22Rv1 (cell line): ENCODE measurements around the gene CMTM2.

ENCODE experiments used
- H3K27ac ChIP-seq: fragments of 450-650 bp; 2 replicates; pipeline ENCODE4 v1.5.1; 2017
- ZFX ChIP-seq: fragments of 450-650 bp; IDR thresholded peaks from 2 replicates; pipeline ENCODE4 v1.6.1; 2017; ENCODE audit warnings: antibody characterized with exemption, borderline replicate concordance
- TF ChIP-seq, protein P1 (sequence below): fragments of 450-650 bp; IDR thresholded peaks from 2 replicates; pipeline ENCODE4 v1.5.1; 2017; ENCODE audit warnings: mild to moderate bottlenecking

Gene CMTM2

DNA sequence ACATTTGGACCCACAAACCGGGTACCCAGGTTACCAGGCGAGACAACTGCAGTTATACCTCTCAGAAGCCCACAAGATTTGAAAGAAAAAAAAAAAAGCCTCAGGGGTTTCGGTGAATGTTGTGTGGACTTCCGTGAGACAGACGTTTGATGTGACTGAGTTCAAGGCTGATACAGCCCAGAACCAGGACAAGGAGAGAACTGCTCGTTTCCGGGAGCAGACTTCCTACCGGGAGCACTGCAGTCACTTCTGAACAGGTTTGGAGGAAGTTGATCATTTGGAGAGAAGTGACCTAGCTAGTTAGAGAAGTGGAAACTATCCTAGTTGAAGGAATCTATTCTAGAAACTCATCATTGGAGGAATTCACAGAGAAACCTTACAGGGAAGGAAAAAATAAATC lies 26.0 kb upstream of the CMTM2 start:
- TF ChIP-seq, protein P1, sequence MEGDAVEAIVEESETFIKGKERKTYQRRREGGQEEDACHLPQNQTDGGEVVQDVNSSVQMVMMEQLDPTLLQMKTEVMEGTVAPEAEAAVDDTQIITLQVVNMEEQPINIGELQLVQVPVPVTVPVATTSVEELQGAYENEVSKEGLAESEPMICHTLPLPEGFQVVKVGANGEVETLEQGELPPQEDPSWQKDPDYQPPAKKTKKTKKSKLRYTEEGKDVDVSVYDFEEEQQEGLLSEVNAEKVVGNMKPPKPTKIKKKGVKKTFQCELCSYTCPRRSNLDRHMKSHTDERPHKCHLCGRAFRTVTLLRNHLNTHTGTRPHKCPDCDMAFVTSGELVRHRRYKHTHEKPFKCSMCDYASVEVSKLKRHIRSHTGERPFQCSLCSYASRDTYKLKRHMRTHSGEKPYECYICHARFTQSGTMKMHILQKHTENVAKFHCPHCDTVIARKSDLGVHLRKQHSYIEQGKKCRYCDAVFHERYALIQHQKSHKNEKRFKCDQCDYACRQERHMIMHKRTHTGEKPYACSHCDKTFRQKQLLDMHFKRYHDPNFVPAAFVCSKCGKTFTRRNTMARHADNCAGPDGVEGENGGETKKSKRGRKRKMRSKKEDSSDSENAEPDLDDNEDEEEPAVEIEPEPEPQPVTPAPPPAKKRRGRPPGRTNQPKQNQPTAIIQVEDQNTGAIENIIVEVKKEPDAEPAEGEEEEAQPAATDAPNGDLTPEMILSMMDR, result no peak
- TF ChIP-seq ZFX, result no peak
- H3K27ac ChIP-seq, result peak overlapping the region; percentile 91

DNA sequence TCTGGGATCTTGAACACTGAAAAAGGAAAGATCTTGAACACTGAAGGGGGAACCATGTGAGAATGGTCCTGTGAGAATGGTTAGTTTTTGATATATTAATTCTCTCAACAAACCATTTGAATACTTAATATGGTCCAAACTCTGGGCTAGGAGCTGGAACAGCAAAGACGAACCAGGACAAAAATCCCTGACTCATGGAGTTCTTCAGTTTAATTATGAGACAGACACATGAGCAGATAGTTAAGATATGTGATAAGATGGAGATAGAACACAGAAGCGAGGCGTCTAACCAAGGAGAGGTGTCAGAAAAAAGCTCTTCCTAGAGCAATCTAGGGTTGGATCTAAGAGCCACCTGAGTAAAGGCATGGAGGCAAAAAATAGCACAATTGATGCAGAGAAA lies 25.2 kb upstream of the CMTM2 start:
- H3K27ac ChIP-seq, result peak overlapping the region; percentile 91; the same call in 1 of the 2 replicates
- TF ChIP-seq ZFX, result no peak
- TF ChIP-seq, protein P1, result no peak

DNA sequence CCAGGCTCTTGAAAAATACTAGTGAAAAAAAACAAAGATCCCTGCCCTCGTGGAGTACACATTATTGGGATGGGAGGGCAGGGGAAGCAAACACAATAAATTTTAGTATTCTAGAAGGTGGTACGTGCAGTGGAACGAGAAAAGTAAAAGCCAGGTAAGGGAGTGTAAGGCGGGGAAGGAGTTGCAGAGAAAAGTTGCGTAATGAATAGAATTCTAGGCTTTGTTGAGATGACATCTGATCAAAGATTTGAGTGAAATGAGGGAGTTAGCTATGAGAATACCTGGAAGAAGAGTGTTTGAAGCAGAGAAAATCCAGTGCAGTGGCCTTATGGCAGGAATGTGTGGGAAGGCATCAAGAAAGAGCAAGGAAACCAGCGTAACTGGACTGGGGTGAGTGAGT lies 24.8 kb upstream of the CMTM2 start:
- H3K27ac ChIP-seq, result no peak overlapping the region
- TF ChIP-seq, protein P1, result no peak
- no peak for TF ChIP-seq ZFX

DNA sequence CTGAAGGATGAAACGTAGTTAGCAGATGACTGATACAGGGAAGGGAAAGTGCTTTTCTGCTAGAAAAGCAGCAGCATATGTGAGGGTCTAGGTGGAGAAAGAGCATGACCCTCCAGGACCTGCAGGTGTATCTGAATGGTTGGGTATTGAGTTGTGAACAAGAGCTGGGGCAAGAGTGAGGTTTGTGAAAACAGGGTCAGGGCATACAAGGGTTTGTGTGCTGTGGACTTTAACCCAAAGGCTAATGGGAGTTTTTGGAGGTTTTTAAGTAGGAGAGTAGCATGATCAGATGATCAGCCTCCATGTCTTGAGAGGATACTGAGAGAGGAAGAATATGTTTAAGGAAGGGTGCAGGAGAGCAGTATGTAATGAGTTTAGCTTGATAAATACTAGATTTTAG lies 19.2 kb upstream of the CMTM2 start:
- TF ChIP-seq ZFX, result no peak
- TF ChIP-seq, protein P1, result no peak
- no peak overlapping the region for H3K27ac ChIP-seq

DNA sequence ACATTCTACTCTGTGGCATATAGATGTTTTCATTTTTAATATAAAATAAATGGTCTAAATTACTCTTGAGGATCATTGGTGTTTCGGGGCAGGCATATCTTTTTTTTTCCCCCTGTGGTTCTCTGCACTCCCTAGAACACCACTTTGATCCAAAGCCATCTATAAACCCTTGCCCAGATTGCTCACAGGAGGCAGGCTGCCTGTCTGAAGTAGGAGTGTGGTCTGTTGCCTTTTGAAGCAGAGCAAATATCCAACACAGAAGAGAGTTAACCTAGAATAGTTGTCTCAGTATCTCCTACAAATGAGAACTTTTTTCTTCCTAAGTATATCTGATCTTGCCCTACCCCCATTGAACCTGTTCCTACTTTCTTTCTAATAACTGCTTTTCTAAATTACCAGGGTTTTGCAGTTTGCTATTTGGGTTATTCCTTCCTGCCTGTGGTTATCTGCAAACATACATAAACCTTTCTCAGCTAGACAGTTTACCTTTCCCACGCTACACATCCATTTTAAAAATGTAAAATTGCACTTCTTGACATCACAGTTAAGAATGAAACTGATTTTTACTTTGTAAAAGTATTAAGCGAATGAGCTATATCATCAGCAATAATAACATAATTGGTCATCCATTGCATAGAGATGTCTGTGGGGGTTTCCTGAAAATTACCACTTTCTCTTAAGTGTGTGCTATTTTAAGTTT lies 17.7 kb upstream of the CMTM2 start:
- H3K27ac ChIP-seq, result no peak overlapping the region
- TF ChIP-seq ZFX, result no peak
- TF ChIP-seq, protein P1, result no peak

DNA sequence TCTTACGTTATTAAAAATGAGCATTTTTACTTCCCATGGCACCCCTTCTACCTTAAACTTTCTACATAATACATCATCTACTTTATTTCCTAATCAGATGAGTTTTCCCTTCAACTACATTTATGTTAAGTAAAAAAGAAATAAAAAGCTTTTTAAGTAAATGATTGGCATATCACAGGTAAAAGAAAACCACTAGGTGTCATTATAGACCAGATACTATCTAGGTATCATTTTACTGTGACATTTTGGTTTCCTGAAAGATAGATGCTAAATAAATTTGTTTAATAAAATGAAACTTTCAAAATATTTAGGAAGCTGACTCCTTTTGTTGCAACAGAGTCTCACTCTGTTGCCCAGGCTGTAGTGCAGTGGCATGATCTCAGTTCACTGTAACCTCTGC lies 16.9 kb upstream of the CMTM2 start:
- no peak overlapping the region for H3K27ac ChIP-seq
- TF ChIP-seq, protein P1, result 0 out of 2 replicates have a peak, but pooled peaks have one; percentile 3
- no peak for TF ChIP-seq ZFX

DNA sequence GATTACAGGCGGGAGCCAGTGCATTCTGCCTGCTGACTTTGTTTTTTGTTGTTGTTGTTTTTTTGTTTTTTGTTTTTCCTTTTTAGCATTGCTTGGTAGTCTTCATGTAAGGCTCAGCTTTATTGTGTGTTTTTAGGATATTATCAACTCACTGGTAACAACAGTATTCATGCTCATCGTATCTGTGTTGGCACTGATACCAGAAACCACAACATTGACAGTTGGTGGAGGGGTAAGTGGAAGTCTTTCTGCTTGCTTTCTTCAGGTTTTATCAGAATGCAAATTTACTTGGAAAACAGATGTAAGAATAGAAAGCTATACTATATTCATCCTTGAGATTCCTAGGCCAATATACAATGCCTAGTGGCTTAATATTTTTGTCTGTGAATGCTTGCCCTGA lies 16.3 kb upstream of the CMTM2 start:
- TF ChIP-seq, protein P1, result no peak
- TF ChIP-seq ZFX, result no peak
- H3K27ac ChIP-seq, result no peak overlapping the region
